ENCODE measurements around the gene EPHA3.

The EPHA3 gene

GRCh38 chr3:89198591-89198990 lies 91.2 kb downstream of the EPHA3 start:
- no peak overlapping the region for H3K9ac ChIP-seq (ENCODE audit: low read length)
- no peak overlapping the region for H3K4me3 ChIP-seq (ENCODE audit: low read length)
- H3K9me3 ChIP-seq (ENCODE audit: control insufficient read depth, low read length), result no peaks in the 10 kb centered on the region
- H3K4me1 ChIP-seq (ENCODE audit: control insufficient read depth, insufficient read depth, low read length), result no peaks in the 10 kb centered on the region
- H3K27me3 ChIP-seq (ENCODE audit: control insufficient read depth, insufficient read depth, low read length), result no peaks in the 10 kb centered on the region
- H3K36me3 ChIP-seq (ENCODE audit: control insufficient read depth, insufficient read depth, low read length), result no peaks in the 10 kb centered on the region

GRCh38 chr3:89212619-89213018 lies 105.2 kb downstream of the EPHA3 start:
- no peaks in the 10 kb centered on the region for H3K36me3 ChIP-seq (ENCODE audit: control insufficient read depth, insufficient read depth, low read length)
- H3K4me3 ChIP-seq (ENCODE audit: low read length), result no peak overlapping the region
- no peak overlapping the region for H3K9ac ChIP-seq (ENCODE audit: low read length)
- H3K4me1 ChIP-seq (ENCODE audit: control insufficient read depth, insufficient read depth, low read length), result no peaks in the 10 kb centered on the region
- no peaks in the 10 kb centered on the region for H3K27me3 ChIP-seq (ENCODE audit: control insufficient read depth, insufficient read depth, low read length)
- no peaks in the 10 kb centered on the region for H3K9me3 ChIP-seq (ENCODE audit: control insufficient read depth, low read length)

- no peaks in the 10 kb centered on the region for H3K4me1 ChIP-seq (ENCODE audit: control insufficient read depth, insufficient read depth, low read length)
- no peaks in the 10 kb centered on the region for H3K27me3 ChIP-seq (ENCODE audit: control insufficient read depth, insufficient read depth, low read length)
- no peak overlapping the region for H3K9ac ChIP-seq (ENCODE audit: low read length)
- no peaks in the 10 kb centered on the region for H3K36me3 ChIP-seq (ENCODE audit: control insufficient read depth, insufficient read depth, low read length)
- no peak overlapping the region for H3K4me3 ChIP-seq (ENCODE audit: low read length)
- H3K9me3 ChIP-seq (ENCODE audit: control insufficient read depth, low read length), result no peaks in the 10 kb centered on the region
Measured at GRCh38 chr3:89216016-89216739, 108.8 kb downstream of the EPHA3 start.

- Histone ChIP-seq H3K4me1 (ENCODE audit: control insufficient read depth, insufficient read depth, low read length) (no peaks in the 10 kb centered on the region), H3K27me3 (ENCODE audit: control insufficient read depth, insufficient read depth, low read length) (no peaks in the 10 kb centered on the region), H3K9me3 (ENCODE audit: control insufficient read depth, low read length) (no peaks in the 10 kb centered on the region), H3K36me3 (ENCODE audit: control insufficient read depth, insufficient read depth, low read length) (no peaks in the 10 kb centered on the region), H3K9ac (ENCODE audit: low read length) (no peak overlapping the region), H3K4me3 (ENCODE audit: low read length) (no peak overlapping the region)
Measured at GRCh38 chr3:89217148-89217685, 109.8 kb downstream of the EPHA3 start.

- Histone ChIP-seq H3K27me3 (ENCODE audit: control insufficient read depth, insufficient read depth, low read length) (no peaks in the 10 kb centered on the region), H3K4me3 (ENCODE audit: low read length) (no peak overlapping the region), H3K4me1 (ENCODE audit: control insufficient read depth, insufficient read depth, low read length) (no peaks in the 10 kb centered on the region), H3K36me3 (ENCODE audit: control insufficient read depth, insufficient read depth, low read length) (no peaks in the 10 kb centered on the region), H3K9ac (ENCODE audit: low read length) (no peak overlapping the region), H3K9me3 (ENCODE audit: control insufficient read depth, low read length) (no peaks in the 10 kb centered on the region)
Measured at GRCh38 chr3:89221924-89222323, 114.5 kb downstream of the EPHA3 start.

- Histone ChIP-seq H3K9me3 (ENCODE audit: control insufficient read depth, low read length) (no peaks in the 10 kb centered on the region), H3K4me1 (ENCODE audit: control insufficient read depth, insufficient read depth, low read length) (no peaks in the 10 kb centered on the region), H3K27me3 (ENCODE audit: control insufficient read depth, insufficient read depth, low read length) (no peaks in the 10 kb centered on the region)
Measured at GRCh38 chr3:89223188-89223587, 115.8 kb downstream of the EPHA3 start.

GRCh38 chr3:89227218-89227617 lies 119.8 kb downstream of the EPHA3 start:
- no peaks in the 10 kb centered on the region for H3K9me3 ChIP-seq (ENCODE audit: control insufficient read depth, low read length)
- H3K27me3 ChIP-seq (ENCODE audit: control insufficient read depth, insufficient read depth, low read length), result no peaks in the 10 kb centered on the region
- H3K9ac ChIP-seq (ENCODE audit: low read length), result no peak overlapping the region
- H3K4me1 ChIP-seq (ENCODE audit: control insufficient read depth, insufficient read depth, low read length), result no peaks in the 10 kb centered on the region
- H3K4me3 ChIP-seq (ENCODE audit: low read length), result no peak overlapping the region
- H3K36me3 ChIP-seq (ENCODE audit: control insufficient read depth, insufficient read depth, low read length), result no peaks in the 10 kb centered on the region

More at GRCh38 chr3:89223188-89223587, 115.8 kb downstream of the EPHA3 start:
- Histone ChIP-seq H3K36me3 (ENCODE audit: control insufficient read depth, insufficient read depth, low read length) (no peaks in the 10 kb centered on the region), H3K9ac (ENCODE audit: low read length) (no peak overlapping the region), H3K4me3 (ENCODE audit: low read length) (no peak overlapping the region)

GRCh38 chr3:89227634-89228033 lies 120.2 kb downstream of the EPHA3 start:
- Histone ChIP-seq H3K4me1 (ENCODE audit: control insufficient read depth, insufficient read depth, low read length) (no peaks in the 10 kb centered on the region), H3K9me3 (ENCODE audit: control insufficient read depth, low read length) (no peaks in the 10 kb centered on the region), H3K9ac (ENCODE audit: low read length) (no peak overlapping the region), H3K4me3 (ENCODE audit: low read length) (no peak overlapping the region), H3K27me3 (ENCODE audit: control insufficient read depth, insufficient read depth, low read length) (no peaks in the 10 kb centered on the region), H3K36me3 (ENCODE audit: control insufficient read depth, insufficient read depth, low read length) (no peaks in the 10 kb centered on the region)

GRCh38 chr3:89232155-89232554 lies 124.7 kb downstream of the EPHA3 start:
- no peak overlapping the region for H3K4me3 ChIP-seq (ENCODE audit: low read length)
- H3K36me3 ChIP-seq (ENCODE audit: control insufficient read depth, insufficient read depth, low read length), result no peaks in the 10 kb centered on the region
- no peak overlapping the region for H3K9ac ChIP-seq (ENCODE audit: low read length)
- no peaks in the 10 kb centered on the region for H3K4me1 ChIP-seq (ENCODE audit: control insufficient read depth, insufficient read depth, low read length)
- H3K27me3 ChIP-seq (ENCODE audit: control insufficient read depth, insufficient read depth, low read length), result no peaks in the 10 kb centered on the region
- no peaks in the 10 kb centered on the region for H3K9me3 ChIP-seq (ENCODE audit: control insufficient read depth, low read length)

- H3K4me3 ChIP-seq (ENCODE audit: low read length), result no peak overlapping the region
- H3K36me3 ChIP-seq (ENCODE audit: control insufficient read depth, insufficient read depth, low read length), result no peaks in the 10 kb centered on the region
- H3K27me3 ChIP-seq (ENCODE audit: control insufficient read depth, insufficient read depth, low read length), result no peaks in the 10 kb centered on the region
- no peak overlapping the region for H3K9ac ChIP-seq (ENCODE audit: low read length)
- H3K9me3 ChIP-seq (ENCODE audit: control insufficient read depth, low read length), result no peaks in the 10 kb centered on the region
- no peaks in the 10 kb centered on the region for H3K4me1 ChIP-seq (ENCODE audit: control insufficient read depth, insufficient read depth, low read length)
Measured at GRCh38 chr3:89234620-89235019, 127.2 kb downstream of the EPHA3 start.

- Histone ChIP-seq H3K4me1 (ENCODE audit: control insufficient read depth, insufficient read depth, low read length) (no peaks in the 10 kb centered on the region), H3K9me3 (ENCODE audit: control insufficient read depth, low read length) (no peaks in the 10 kb centered on the region)
Measured at GRCh38 chr3:89238846-89239245, 131.4 kb downstream of the EPHA3 start.

GRCh38 chr3:89239774-89240173 lies 132.4 kb downstream of the EPHA3 start:
- Histone ChIP-seq H3K9me3 (ENCODE audit: control insufficient read depth, low read length) (no peaks in the 10 kb centered on the region), H3K36me3 (ENCODE audit: control insufficient read depth, insufficient read depth, low read length) (no peaks in the 10 kb centered on the region), H3K4me3 (ENCODE audit: low read length) (no peak overlapping the region)

More at GRCh38 chr3:89238846-89239245, 131.4 kb downstream of the EPHA3 start:
- Histone ChIP-seq H3K9ac (ENCODE audit: low read length) (no peak overlapping the region), H3K4me3 (ENCODE audit: low read length) (no peak overlapping the region), H3K36me3 (ENCODE audit: control insufficient read depth, insufficient read depth, low read length) (no peaks in the 10 kb centered on the region), H3K27me3 (ENCODE audit: control insufficient read depth, insufficient read depth, low read length) (no peaks in the 10 kb centered on the region)

More at GRCh38 chr3:89239774-89240173, 132.4 kb downstream of the EPHA3 start:
- Histone ChIP-seq H3K27me3 (ENCODE audit: control insufficient read depth, insufficient read depth, low read length) (no peaks in the 10 kb centered on the region), H3K9ac (ENCODE audit: low read length) (no peak overlapping the region), H3K4me1 (ENCODE audit: control insufficient read depth, insufficient read depth, low read length) (no peaks in the 10 kb centered on the region)

Measured in mucosa of stomach (tissue), 1 donor.